IMR-90 (cell line): ENCODE results near the gene AGPAT3. TPM values are rescaled to one million over a fixed set of nuclear protein-coding genes. Genes with fewer than 3 reads are reported as not detected.

Source experiments
- ATAC-seq: fragments of 200-7000 bp; cut with Tn5 transposase; 2 replicates; pipeline ENCODE4 v1.9.1; 2020; ENCODE audit warnings: low read depth, mild to moderate bottlenecking, moderate library complexity
- BruUV-seq: library from RNA; stranded (reverse); fragments of 400-500 nt; replicated peaks from 2 replicates; lab custom pipeline; 2021; lab: Mats Ljungman, UMichigan
- CTCF ChIA-PET: fragments of 300-600 bp; formaldehyde crosslinking; extraction: SDS; loops from one replicate; lab custom pipeline; 2021; ENCODE audit warnings: antibody characterized with exemption; lab: Yijun Ruan, JAX
- POLR2A ChIA-PET: fragments of 300-600 bp; sonication (Branson Sonifier 250); formaldehyde crosslinking; loops from one replicate; lab custom pipeline; 2022; ENCODE audit warnings: antibody characterized with exemption; ENCODE audit not compliant: unreplicated experiment; lab: Charles Lee
- DNase-seq: peaks from one replicate; pipeline ENCODE4 v3.0.0; 2013
- H2AFZ ChIP-seq: replicated peaks from 2 replicates; pipeline ENCODE3; 2013; ENCODE audit warnings: low read length, mild to moderate bottlenecking; ENCODE audit not compliant: poor library complexity
- H2AK5ac ChIP-seq: 2 replicates; pipeline ENCODE4 v1.6.1; 2013; ENCODE audit warnings: low read depth, low read length, inconsistent platforms
- H2AK9ac ChIP-seq: replicated peaks from 2 replicates; pipeline ENCODE3; 2013; ENCODE audit warnings: mild to moderate bottlenecking, low read depth, low read length, moderate library complexity; ENCODE audit not compliant: poor library complexity
- H2BK120ac ChIP-seq: 2 replicates; pipeline ENCODE4 v1.6.1; 2013; ENCODE audit warnings: low read depth, low read length, inconsistent platforms
- H2BK15ac ChIP-seq: 3 replicates; pipeline ENCODE4 v1.6.1; 2013; ENCODE audit warnings: low read depth, low read length, inconsistent platforms
- H2BK20ac ChIP-seq: 2 replicates; pipeline ENCODE4 v1.6.1; 2013; ENCODE audit warnings: low read depth, mild to moderate bottlenecking, inconsistent platforms, low read length, moderate library complexity
- H2BK5ac ChIP-seq: 2 replicates; pipeline ENCODE4 v1.6.1; 2013; ENCODE audit warnings: mild to moderate bottlenecking, low read depth, low read length, inconsistent platforms; ENCODE audit not compliant: poor library complexity, severe bottlenecking
- H3K14ac ChIP-seq: replicated peaks from 2 replicates; pipeline ENCODE4 v1.6.1; 2013; ENCODE audit warnings: low read depth, low read length, inconsistent platforms
- H3K18ac ChIP-seq: 2 replicates; pipeline ENCODE4 v1.6.1; 2013; ENCODE audit warnings: low read depth, low read length, control low read depth
- H3K23ac ChIP-seq: 2 replicates; pipeline ENCODE4 v1.6.1; 2013; ENCODE audit warnings: low read depth, low read length, inconsistent platforms
- H3K27ac ChIP-seq: 2 replicates; pipeline ENCODE4 v1.5.1; 2013; ENCODE audit warnings: mild to moderate bottlenecking, control low read depth, low read length; ENCODE audit not compliant: insufficient read depth
- H3K27me3 ChIP-seq: 2 replicates; pipeline ENCODE4 v1.6.1; 2013; ENCODE audit warnings: low read length; ENCODE audit not compliant: control insufficient read depth, insufficient read depth
- H3K36me3 ChIP-seq: 2 replicates; pipeline ENCODE4 v1.6.1; 2013; ENCODE audit warnings: low read length, mixed read lengths; ENCODE audit not compliant: control insufficient read depth, insufficient read depth
- H3K4ac ChIP-seq: 2 replicates; pipeline ENCODE4 v1.6.1; 2013; ENCODE audit warnings: low read depth, low read length, inconsistent platforms
- H3K4me1 ChIP-seq: 2 replicates; pipeline ENCODE4 v1.6.1; 2013; ENCODE audit warnings: low read length, mixed read lengths; ENCODE audit not compliant: control insufficient read depth, insufficient read depth
- H3K4me2 ChIP-seq: 2 replicates; pipeline ENCODE4 v1.6.1; 2013; ENCODE audit warnings: low read depth, mild to moderate bottlenecking, control low read depth, low read length, moderate library complexity
- H3K4me3 ChIP-seq: 2 replicates; pipeline ENCODE4 v1.5.1; 2013; ENCODE audit warnings: low read depth, mild to moderate bottlenecking, control low read depth, low read length, moderate library complexity; ENCODE audit not compliant: insufficient read depth
- H3K56ac ChIP-seq: 2 replicates; pipeline ENCODE4 v1.6.1; 2013; ENCODE audit warnings: low read length, inconsistent platforms; ENCODE audit not compliant: insufficient read depth; ENCODE audit errors: extremely low read depth
- H3K79me1 ChIP-seq, 2 experiments: 2 replicates each; pipeline ENCODE4 v1.6.1; 2013; ENCODE audit warnings: low read length in 2 of 2, inconsistent platforms in 1 of 2, low read depth in 1 of 2
- H3K9ac ChIP-seq: 2 replicates; pipeline ENCODE4 v1.6.1; 2013; ENCODE audit warnings: low read depth, low read length, control low read depth
- H3K9me1 ChIP-seq: 2 replicates; pipeline ENCODE4 v1.6.1; 2013; ENCODE audit warnings: low read length, inconsistent platforms; ENCODE audit not compliant: insufficient read depth
- H3K9me3 ChIP-seq: 2 replicates; pipeline ENCODE4 v1.6.1; 2013; ENCODE audit warnings: low read length; ENCODE audit not compliant: control insufficient read depth, insufficient read depth
- H4K20me1 ChIP-seq: 2 replicates; pipeline ENCODE4 v1.6.1; 2013; ENCODE audit warnings: low read length, inconsistent platforms; ENCODE audit not compliant: insufficient read depth
- H4K5ac ChIP-seq: 2 replicates; pipeline ENCODE4 v1.6.1; 2013; ENCODE audit warnings: mild to moderate bottlenecking, low read depth, low read length, control low read depth
- H4K8ac ChIP-seq, 2 experiments: 2 replicates each; pipeline ENCODE4 v1.6.1; 2013; ENCODE audit warnings: low read depth in 2 of 2, low read length in 2 of 2, control low read depth in 1 of 2, inconsistent platforms in 1 of 2
- H4K91ac ChIP-seq: 2 replicates; pipeline ENCODE4 v1.6.1; 2013; ENCODE audit warnings: low read depth, low read length, inconsistent platforms; ENCODE audit not compliant: insufficient read depth
- BHLHE40 ChIP-seq: fragments of 150-350 bp; IDR thresholded peaks from 2 replicates; pipeline ENCODE4 v1.6.1; 2016; ENCODE audit warnings: mild to moderate bottlenecking, low read depth, low read length
- CEBPB ChIP-seq: IDR thresholded peaks from 2 replicates; pipeline ENCODE4 v1.6.1; 2012; ENCODE audit warnings: low read depth, low read length, improper control_type of control experiment
- CHD1 ChIP-seq: IDR thresholded peaks from 2 replicates; pipeline ENCODE4 v1.6.1; 2012; ENCODE audit warnings: low read depth, low read length, improper control_type of control experiment
- ELK1 ChIP-seq: fragments of 150-350 bp; IDR thresholded peaks from 2 replicates; pipeline ENCODE4 v1.6.1; 2016; ENCODE audit warnings: low read depth, mild to moderate bottlenecking, low read length, moderate library complexity, borderline replicate concordance
- FOS ChIP-seq: fragments of 150-350 bp; IDR thresholded peaks from 2 replicates; pipeline ENCODE4 v1.6.1; 2016; ENCODE audit warnings: low read depth, low read length
- MAFK ChIP-seq: IDR thresholded peaks from 2 replicates; pipeline ENCODE4 v1.6.1; 2012; ENCODE audit warnings: low read depth, low read length, improper control_type of control experiment
- MAZ ChIP-seq: IDR thresholded peaks from 2 replicates; pipeline ENCODE4 v1.6.1; 2012; ENCODE audit warnings: low read depth, mild to moderate bottlenecking, low read length, improper control_type of control experiment, moderate library complexity, borderline replicate concordance
- MXI1 ChIP-seq: IDR thresholded peaks from 2 replicates; pipeline ENCODE4 v1.6.1; 2012; ENCODE audit warnings: low read depth, mild to moderate bottlenecking, low read length, moderate library complexity, borderline replicate concordance
- POLR2A ChIP-seq: IDR thresholded peaks from 2 replicates; pipeline ENCODE4 v1.6.1; 2012; ENCODE audit warnings: mild to moderate bottlenecking, low read depth, low read length
- RAD21 ChIP-seq: IDR thresholded peaks from 2 replicates; pipeline ENCODE4 v1.6.1; 2012; ENCODE audit warnings: low read length, improper control_type of control experiment
- RCOR1 ChIP-seq: IDR thresholded peaks from 2 replicates; pipeline ENCODE4 v1.6.1; 2012; ENCODE audit warnings: mild to moderate bottlenecking, low read length, improper control_type of control experiment; ENCODE audit not compliant: insufficient replicate concordance
- RFX5 ChIP-seq: IDR thresholded peaks from 2 replicates; pipeline ENCODE4 v1.8.0; 2012; ENCODE audit warnings: low read depth, mild to moderate bottlenecking, low read length, moderate library complexity
- WGBS, 2 experiments: methylation state at CpG; one replicate each; pipeline versions ENCODE4 v1.1.5 to v1.1.7; 2013; ENCODE audit warnings: missing lambda C conversion rate in 2 of 2; ENCODE audit not compliant: insufficient read length in 1 of 2; ENCODE audit errors: extremely low coverage in 2 of 2; 5-methylcytosine and 5-hydroxymethylcytosine counted together
- dilution Hi-C: fragments of 300-500 bp; cut with HindIII; formaldehyde crosslinking; loops from one replicate; pipeline ENCODE4 v1.14.3; 2018; ENCODE audit warnings: low sequenced_read_pairs; ENCODE audit not compliant: unreplicated experiment
- in situ Hi-C: fragments of 300-500 bp; cut with MboI; formaldehyde crosslinking; loops from 3 replicates; pipeline ENCODE4 v1.14.3; 2019; ENCODE audit warnings: low sequenced_read_pairs, inconsistent platforms, mixed read lengths
- intact Hi-C: fragments of 100-400 bp; cut with micrococcal nuclease; formaldehyde crosslinking; loops from 2 replicates; pipeline ENCODE4 v1.10.0; 2022
- polyA plus RNA-seq, 3 experiments: library from polyadenylated mRNA; depleted of rRNA; stranded (reverse); fragments of >200 nt; gene quantifications; 2 replicates each; pipeline ENCODE4 v1.2.3, GENCODE V29; 2012; ENCODE audit warnings: low replicate concordance in 1 of 3
- total RNA-seq: library from RNA; depleted of rRNA; stranded (reverse); fragments of >200 nt; gene quantifications from 2 replicates; pipeline ENCODE4 v1.2.3, GENCODE V29; 2012
- TF ChIP-seq, protein P1 (sequence below): conservative IDR thresholded peaks from 2 replicates; pipeline ENCODE4 v1.5.1; 2012; ENCODE audit warnings: mild to moderate bottlenecking, low read depth, low read length, improper control_type of control experiment
- TF ChIP-seq, protein P2 (sequence below): fragments of 150-350 bp; IDR thresholded peaks from 2 replicates; pipeline ENCODE4 v1.6.1; 2017; ENCODE audit warnings: mild to moderate bottlenecking, antibody characterized with exemption, low read length, low read depth

AGPAT3 gene
- total and polyA plus RNA-seq, 2 of the 4 experiments (the other 2 are of a cell fraction) = 27.1 to 38.7 TPM

GRCh38 chr21:43956019-43956669 lies 91.1 kb downstream of the AGPAT3 start:
- no peak overlapping the region for H4K8ac ChIP-seq
- H3K14ac ChIP-seq = no peak overlapping the region
- no peak overlapping the region for H2BK15ac ChIP-seq
- TF ChIP-seq BHLHE40 (no peak), POLR2A (no peak), RCOR1 (no peak), FOS (no peak), MAFK (no peak), MXI1 (no peak), ELK1 (no peak), RAD21 (no peak), RFX5 (no peak), CEBPB (no peak), CHD1 (no peak), MAZ (no peak)
- TF ChIP-seq, protein P1, sequence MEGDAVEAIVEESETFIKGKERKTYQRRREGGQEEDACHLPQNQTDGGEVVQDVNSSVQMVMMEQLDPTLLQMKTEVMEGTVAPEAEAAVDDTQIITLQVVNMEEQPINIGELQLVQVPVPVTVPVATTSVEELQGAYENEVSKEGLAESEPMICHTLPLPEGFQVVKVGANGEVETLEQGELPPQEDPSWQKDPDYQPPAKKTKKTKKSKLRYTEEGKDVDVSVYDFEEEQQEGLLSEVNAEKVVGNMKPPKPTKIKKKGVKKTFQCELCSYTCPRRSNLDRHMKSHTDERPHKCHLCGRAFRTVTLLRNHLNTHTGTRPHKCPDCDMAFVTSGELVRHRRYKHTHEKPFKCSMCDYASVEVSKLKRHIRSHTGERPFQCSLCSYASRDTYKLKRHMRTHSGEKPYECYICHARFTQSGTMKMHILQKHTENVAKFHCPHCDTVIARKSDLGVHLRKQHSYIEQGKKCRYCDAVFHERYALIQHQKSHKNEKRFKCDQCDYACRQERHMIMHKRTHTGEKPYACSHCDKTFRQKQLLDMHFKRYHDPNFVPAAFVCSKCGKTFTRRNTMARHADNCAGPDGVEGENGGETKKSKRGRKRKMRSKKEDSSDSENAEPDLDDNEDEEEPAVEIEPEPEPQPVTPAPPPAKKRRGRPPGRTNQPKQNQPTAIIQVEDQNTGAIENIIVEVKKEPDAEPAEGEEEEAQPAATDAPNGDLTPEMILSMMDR = no peak
- TF ChIP-seq, protein P2, sequence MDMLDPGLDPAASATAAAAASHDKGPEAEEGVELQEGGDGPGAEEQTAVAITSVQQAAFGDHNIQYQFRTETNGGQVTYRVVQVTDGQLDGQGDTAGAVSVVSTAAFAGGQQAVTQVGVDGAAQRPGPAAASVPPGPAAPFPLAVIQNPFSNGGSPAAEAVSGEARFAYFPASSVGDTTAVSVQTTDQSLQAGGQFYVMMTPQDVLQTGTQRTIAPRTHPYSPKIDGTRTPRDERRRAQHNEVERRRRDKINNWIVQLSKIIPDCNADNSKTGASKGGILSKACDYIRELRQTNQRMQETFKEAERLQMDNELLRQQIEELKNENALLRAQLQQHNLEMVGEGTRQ = no peak
- no peak overlapping the region for H3K4me2 ChIP-seq
- dilution Hi-C loops = no loop called here
- no peak overlapping the region for H3K23ac ChIP-seq
- no peak overlapping the region for H2AK5ac ChIP-seq
- ChIA-PET CTCF (no interaction called here), POLR2A (no interaction called here)
- peaks cover 11% of the 10 kb centered on the region for H3K36me3 ChIP-seq
- no peak overlapping the region for H3K9ac ChIP-seq
- H3K56ac ChIP-seq = no peak overlapping the region
- WGBS, 2 experiments = 56% methylated on average over 5 of the region's 11 CpGs; no CpG with 5 or more reads in 1 of the 2 experiments
- intact Hi-C loops = no loop called here
- no peak overlapping the region for H4K91ac ChIP-seq
- peak overlapping the region; percentile 5 for H2AK9ac ChIP-seq
- peaks cover 51% of the 10 kb centered on the region for H4K20me1 ChIP-seq
- no peak overlapping the region for H2BK20ac ChIP-seq
- no peak overlapping the region for H4K5ac ChIP-seq
- H3K18ac ChIP-seq = no peak overlapping the region
- H3K4me1 ChIP-seq = peaks cover 9% of the 10 kb centered on the region
- H2BK5ac ChIP-seq = no peak overlapping the region
- H3K4ac ChIP-seq = no peak overlapping the region
- peak; percentile 41 for ATAC-seq
- H3K9me1 ChIP-seq = peaks cover 30% of the 10 kb centered on the region
- DNase-seq = no peak
- BruUV-seq = no TSS peak
- H2BK120ac ChIP-seq = no peak overlapping the region
- in situ Hi-C loops = no loop called here
- H3K4me3 ChIP-seq = no peak overlapping the region
- H3K9me3 ChIP-seq = no peaks in the 10 kb centered on the region
- H2AFZ ChIP-seq = no peak overlapping the region
- H3K27ac ChIP-seq = no peak overlapping the region
- H3K79me1 ChIP-seq = peaks cover 22 to 60% of the 10 kb centered on the region in 2 experiments
- H3K27me3 ChIP-seq = no peaks in the 10 kb centered on the region
